Endometrial microvascular endothelial cells (primary cell): ENCODE data around the gene CACNA1B. TPM values are rescaled to one million over a fixed set of nuclear protein-coding genes. Genes with fewer than 3 reads are reported as not detected.
"Not testable (repeated sequence)": the region's sequence is repeated elsewhere in the genome, so short reads cannot be mapped to it uniquely, and the experiment has no call there.

ENCODE experiments used
- in situ Hi-C: cut with HindIII; loops from 2 replicates; pipeline ENCODE4 v1.10.0; 2017; ENCODE audit warnings: low sequenced_read_pairs, low pct_unique_long_range_greater_than_20kb; ENCODE audit errors: inconsistent ontology term
- total RNA-seq: library from RNA; depleted of rRNA; stranded (reverse); fragments of >200 nt; gene quantifications from one replicate; pipeline ENCODE4 v1.2.3, GENCODE V29; 2015; ENCODE audit errors: inconsistent ontology term

Gene CACNA1B
- total RNA-seq, 1 donor from 2014 or later: not detected

- in situ Hi-C loops: no loop called here
These were observed 220.0 kb downstream of the CACNA1B start for GRCh38 chr9:138097501-138097991.

- in situ Hi-C loops: no loop called here
These were observed 220.7 kb downstream of the CACNA1B start for GRCh38 chr9:138098116-138098907.

GRCh38 chr9:138098908-138099791 is 221.6 kb downstream of the CACNA1B start:
- in situ Hi-C loops: no loop called here

GRCh38 chr9:138099803-138100598 is 222.4 kb downstream of the CACNA1B start:
- in situ Hi-C loops: no loop called here

GRCh38 chr9:138100711-138101350 is 223.2 kb downstream of the CACNA1B start:
- in situ Hi-C loops: no loop called here

GRCh38 chr9:138101444-138102234 is 224.1 kb downstream of the CACNA1B start:
- in situ Hi-C loops: no loop called here

- in situ Hi-C loops: no loop called here
These were observed 224.9 kb downstream of the CACNA1B start for GRCh38 chr9:138102246-138103051.

- in situ Hi-C loops: no loop called here
These were observed 225.7 kb downstream of the CACNA1B start for GRCh38 chr9:138103111-138103848.

- in situ Hi-C loops: no loop called here
These were observed 226.2 kb downstream of the CACNA1B start for GRCh38 chr9:138103849-138104206.

- in situ Hi-C loops: no loop called here
These were observed 226.9 kb downstream of the CACNA1B start for GRCh38 chr9:138104251-138105122.

GRCh38 chr9:138105123-138105415 is 227.5 kb downstream of the CACNA1B start:
- in situ Hi-C loops: no loop called here

GRCh38 chr9:138105561-138106505 is 228.3 kb downstream of the CACNA1B start:
- in situ Hi-C loops: no loop called here

- in situ Hi-C loops: not testable (repeated sequence)
These were observed 229.5 kb downstream of the CACNA1B start for GRCh38 chr9:138107039-138107438.

- in situ Hi-C loops: no loop called here
These were observed 234.0 kb downstream of the CACNA1B start for GRCh38 chr9:138111607-138112006.
